MM.1S (cell line): ENCODE measurements around the gene ATOH8.

Experiments
- DNase-seq: peaks from one replicate; pipeline ENCODE4 v3.0.0-alpha.2; 2015
- H2AFZ ChIP-seq: fragments of 300-600 bp; sonication (generic); 2 replicates; pipeline ENCODE4 v1.6.0; 2016; ENCODE audit warnings: antibody characterized with exemption, low read length
- H3F3A ChIP-seq: fragments of 300-600 bp; sonication (generic); 2 replicates; pipeline ENCODE4 v1.6.1; 2016; ENCODE audit warnings: mild to moderate bottlenecking, antibody characterized with exemption, low read length, moderate library complexity, mixed read lengths; ENCODE audit not compliant: insufficient read depth
- H3K27ac ChIP-seq: fragments of 300-600 bp; sonication (generic); 2 replicates; pipeline ENCODE4 v1.5.1; 2016; ENCODE audit warnings: mild to moderate bottlenecking, low read length
- H3K27me3 ChIP-seq: fragments of 300-600 bp; sonication (generic); replicated peaks from 2 replicates; pipeline ENCODE4 v1.6.0; 2016; ENCODE audit warnings: low read length; ENCODE audit not compliant: insufficient read depth
- H3K36me3 ChIP-seq: fragments of 300-600 bp; sonication (generic); replicated peaks from 2 replicates; pipeline ENCODE4 v1.6.1; 2016; ENCODE audit warnings: mild to moderate bottlenecking, low read length, mixed read lengths; ENCODE audit not compliant: insufficient read depth
- H3K4me1 ChIP-seq: fragments of 300-600 bp; sonication (generic); 2 replicates; pipeline ENCODE4 v1.6.1; 2016; ENCODE audit warnings: low read length, mixed read lengths
- H3K4me2 ChIP-seq: fragments of 300-600 bp; sonication (generic); 2 replicates; pipeline ENCODE4 v1.6.0; 2016; ENCODE audit warnings: low read depth, low read length
- H3K4me3 ChIP-seq: fragments of 300-600 bp; sonication (generic); 2 replicates; pipeline ENCODE4 v1.5.1; 2016; ENCODE audit warnings: low read length, mixed read lengths
- H3K79me2 ChIP-seq: fragments of 300-600 bp; sonication (generic); 2 replicates; pipeline ENCODE4 v1.6.1; 2016; ENCODE audit warnings: mixed run types, low read length, mixed read lengths
- H3K9ac ChIP-seq: fragments of 300-600 bp; sonication (generic); 2 replicates; pipeline ENCODE4 v1.6.1; 2016; ENCODE audit warnings: low read length, mixed read lengths
- H3K9me2 ChIP-seq: fragments of 300-600 bp; sonication (generic); replicated peaks from 2 replicates; pipeline ENCODE4 v1.6.1; 2016; ENCODE audit warnings: mild to moderate bottlenecking, low read length, mixed read lengths; ENCODE audit not compliant: insufficient read depth
- H3K9me3 ChIP-seq: fragments of 300-600 bp; sonication (generic); replicated peaks from 2 replicates; pipeline ENCODE4 v1.6.1; 2016; ENCODE audit warnings: mild to moderate bottlenecking, low read length, mixed read lengths; ENCODE audit not compliant: insufficient read depth
- H4K20me1 ChIP-seq: fragments of 300-600 bp; sonication (generic); 2 replicates; pipeline ENCODE4 v1.6.1; 2016; ENCODE audit warnings: mild to moderate bottlenecking, low read length, moderate library complexity, mixed read lengths; ENCODE audit not compliant: insufficient read depth
- EZH2 ChIP-seq: fragments of 300-600 bp; sonication (generic); optimal IDR thresholded peaks from 2 replicates; pipeline ENCODE3; 2017; ENCODE audit warnings: low read depth, mild to moderate bottlenecking, antibody characterized with exemption, low read length, mixed read lengths
- EZH2phosphoT487 ChIP-seq: fragments of 300-600 bp; sonication (generic); IDR thresholded peaks from 2 replicates; pipeline ENCODE4 v1.6.1; 2018; ENCODE audit warnings: antibody characterized with exemption, low read length
- TF ChIP-seq, protein P1 (sequence below): fragments of 300-600 bp; sonication (generic); IDR thresholded peaks from 2 replicates; pipeline ENCODE4 v1.5.1; 2016; ENCODE audit warnings: antibody characterized with exemption, low read length, mixed read lengths

Gene ATOH8

DNA sequence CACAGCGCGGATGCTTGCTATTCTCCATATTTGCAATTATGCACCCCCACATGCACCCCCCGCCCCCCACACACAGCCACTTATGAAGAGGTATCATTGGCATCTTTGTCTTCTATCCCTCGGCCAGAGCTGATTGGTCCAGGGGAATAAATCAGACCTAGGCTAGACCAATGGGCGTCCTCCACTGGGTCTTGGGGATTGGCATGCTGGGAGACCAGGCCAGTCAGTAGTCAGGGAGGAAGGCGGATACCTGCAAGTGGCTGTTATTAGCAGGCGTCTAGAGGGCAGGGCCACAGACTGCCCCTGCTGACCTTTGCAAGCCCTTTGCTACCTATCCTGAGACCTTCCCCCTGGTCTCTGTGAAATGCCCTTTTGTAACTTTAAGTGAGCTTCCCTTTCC lies 30.0 kb downstream of the ATOH8 start:
- Histone ChIP-seq H3K9ac (no peak overlapping the region), H3K4me1 (no peaks in the 10 kb centered on the region), H4K20me1 (no peaks in the 10 kb centered on the region), H3K4me2 (no peak overlapping the region), H3F3A (no peaks in the 10 kb centered on the region), H3K79me2 (no peaks in the 10 kb centered on the region), H3K9me3 (no peaks in the 10 kb centered on the region), H3K4me3 (no peak overlapping the region), H3K27me3 (no peaks in the 10 kb centered on the region), H3K36me3 (no peaks in the 10 kb centered on the region), H2AFZ (no peak overlapping the region), H3K9me2 (no peaks in the 10 kb centered on the region), H3K27ac (no peak overlapping the region)
- TF ChIP-seq EZH2phosphoT487 (no peak), EZH2 (no peak)
- TF ChIP-seq, protein P1, sequence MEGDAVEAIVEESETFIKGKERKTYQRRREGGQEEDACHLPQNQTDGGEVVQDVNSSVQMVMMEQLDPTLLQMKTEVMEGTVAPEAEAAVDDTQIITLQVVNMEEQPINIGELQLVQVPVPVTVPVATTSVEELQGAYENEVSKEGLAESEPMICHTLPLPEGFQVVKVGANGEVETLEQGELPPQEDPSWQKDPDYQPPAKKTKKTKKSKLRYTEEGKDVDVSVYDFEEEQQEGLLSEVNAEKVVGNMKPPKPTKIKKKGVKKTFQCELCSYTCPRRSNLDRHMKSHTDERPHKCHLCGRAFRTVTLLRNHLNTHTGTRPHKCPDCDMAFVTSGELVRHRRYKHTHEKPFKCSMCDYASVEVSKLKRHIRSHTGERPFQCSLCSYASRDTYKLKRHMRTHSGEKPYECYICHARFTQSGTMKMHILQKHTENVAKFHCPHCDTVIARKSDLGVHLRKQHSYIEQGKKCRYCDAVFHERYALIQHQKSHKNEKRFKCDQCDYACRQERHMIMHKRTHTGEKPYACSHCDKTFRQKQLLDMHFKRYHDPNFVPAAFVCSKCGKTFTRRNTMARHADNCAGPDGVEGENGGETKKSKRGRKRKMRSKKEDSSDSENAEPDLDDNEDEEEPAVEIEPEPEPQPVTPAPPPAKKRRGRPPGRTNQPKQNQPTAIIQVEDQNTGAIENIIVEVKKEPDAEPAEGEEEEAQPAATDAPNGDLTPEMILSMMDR: no peak
- no peak for DNase-seq

DNA sequence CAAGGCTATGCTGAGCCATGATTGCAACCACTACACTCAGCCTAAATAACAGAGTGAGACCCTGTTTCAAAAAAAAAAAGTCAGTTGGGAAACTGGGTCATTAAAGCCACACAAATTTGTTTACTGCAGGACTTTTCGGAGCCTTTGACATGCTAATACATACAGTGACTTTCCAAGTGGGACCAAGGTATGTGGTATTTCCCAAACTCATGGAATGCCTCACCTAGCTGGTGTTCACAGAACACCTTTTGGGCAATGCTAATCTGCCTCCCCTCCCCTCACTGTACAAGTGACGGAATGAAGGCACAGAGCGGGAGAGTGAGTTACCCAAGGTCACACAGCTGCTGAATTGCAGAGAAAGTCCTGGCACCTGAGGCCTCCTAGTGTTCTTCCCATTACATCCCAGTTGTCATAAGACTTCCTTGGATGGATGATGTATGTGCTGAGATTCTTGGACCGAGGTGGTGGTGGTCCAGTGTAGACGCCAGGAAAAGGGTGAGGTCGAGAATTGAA lies 30.7 kb downstream of the ATOH8 start:
- Histone ChIP-seq H3K4me1 (no peaks in the 10 kb centered on the region), H3K9ac (no peak overlapping the region), H3K9me3 (no peaks in the 10 kb centered on the region), H4K20me1 (no peaks in the 10 kb centered on the region), H3K4me3 (no peak overlapping the region), H3K27ac (no peak overlapping the region), H3F3A (no peaks in the 10 kb centered on the region), H3K4me2 (no peak overlapping the region), H3K9me2 (no peaks in the 10 kb centered on the region), H3K27me3 (no peaks in the 10 kb centered on the region), H3K36me3 (no peaks in the 10 kb centered on the region), H3K79me2 (no peaks in the 10 kb centered on the region), H2AFZ (no peak overlapping the region)
- TF ChIP-seq EZH2phosphoT487 (no peak), EZH2 (no peak)
- TF ChIP-seq, protein P1: no peak
- DNase-seq: no peak

DNA sequence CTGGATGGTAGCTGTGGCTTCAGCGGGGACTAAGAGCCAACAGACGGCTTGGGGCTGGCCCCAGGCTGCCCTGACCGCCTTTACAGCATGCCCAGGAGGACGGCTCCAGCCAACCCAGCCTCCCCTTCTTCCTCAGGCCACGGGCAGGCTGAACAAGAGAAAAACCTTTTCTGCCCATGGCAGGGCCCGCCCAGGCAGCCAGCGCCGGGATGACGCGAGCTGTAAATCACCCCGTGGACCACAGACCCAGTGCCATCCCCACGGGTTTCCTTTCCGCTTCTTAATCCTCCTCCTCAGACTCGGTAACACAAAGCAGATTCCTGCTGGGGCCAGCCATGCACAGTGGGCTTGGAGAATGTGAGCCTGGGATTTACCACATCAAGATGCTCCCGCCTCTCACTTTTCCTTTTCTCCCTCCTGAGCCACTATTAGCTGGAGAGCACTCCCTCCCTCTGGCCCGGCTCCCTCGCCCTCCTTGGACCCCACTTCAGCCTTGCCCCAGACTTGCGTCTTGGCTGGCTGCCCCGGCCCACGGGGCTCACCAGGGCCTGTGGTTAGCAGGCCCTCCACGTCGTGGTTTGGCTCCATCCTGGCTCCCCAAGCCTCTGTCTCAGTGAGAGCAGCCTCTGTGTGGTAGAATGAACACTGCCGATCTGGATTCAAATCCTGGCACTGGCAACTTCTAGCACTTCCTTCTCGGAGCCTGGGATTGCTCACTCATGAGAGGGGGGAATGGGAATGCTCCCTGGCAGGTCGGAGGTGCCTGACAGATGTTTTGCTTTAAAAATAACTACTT lies 31.4 kb downstream of the ATOH8 start:
- H4K20me1 ChIP-seq: no peaks in the 10 kb centered on the region
- TF ChIP-seq EZH2phosphoT487 (no peak), EZH2 (no peak)
- TF ChIP-seq, protein P1: no peak

More for the DNA sequence above, 31.4 kb downstream of the ATOH8 start:
- no peak overlapping the region for H3K4me3 ChIP-seq
- H3K27me3 ChIP-seq: no peaks in the 10 kb centered on the region
- H3K36me3 ChIP-seq: no peaks in the 10 kb centered on the region
- H3K9me3 ChIP-seq: no peaks in the 10 kb centered on the region
- no peaks in the 10 kb centered on the region for H3K9me2 ChIP-seq
- H3K27ac ChIP-seq: no peak overlapping the region
- no peaks in the 10 kb centered on the region for H3K4me1 ChIP-seq
- DNase-seq: no peak
- H3K79me2 ChIP-seq: no peaks in the 10 kb centered on the region
- no peaks in the 10 kb centered on the region for H3F3A ChIP-seq
- no peak overlapping the region for H2AFZ ChIP-seq
- H3K4me2 ChIP-seq: no peak overlapping the region
- no peak overlapping the region for H3K9ac ChIP-seq
